H1 (cell line): Measurements from ENCODE around the gene PFN2. TPM values are rescaled to one million over a fixed set of nuclear protein-coding genes. Genes with fewer than 3 reads are reported as not detected.

Experiments
- CTCF ChIA-PET: fragments of 300-600 bp; sonication (Branson Sonifier 250); formaldehyde crosslinking; loops from one replicate; lab custom pipeline; 2021; ENCODE audit not compliant: partially characterized antibody; lab: Charles Lee
- POLR2A ChIA-PET: fragments of 300-600 bp; sonication (Branson Sonifier 250); formaldehyde crosslinking; loops from one replicate; lab custom pipeline; 2021; ENCODE audit warnings: inconsistent platforms; ENCODE audit not compliant: partially characterized antibody; lab: Charles Lee
- DNase-seq, 2 experiments: peaks; one replicate each; pipeline versions ENCODE4 v3.0.0 to v3.0.0-alpha.2; 2010 to 2022; ENCODE audit warnings: low spot score in 2 of 2, low read depth in 1 of 2, mixed read lengths in 1 of 2
- FAIRE-seq: peaks from 2 replicates; lab custom pipeline; 2011; peaks lifted over from hg19 to GRCh38; lab: Jason Lieb, UNC
- H2AFZ ChIP-seq: 2 replicates; pipeline ENCODE4 v1.8.1; 2012; ENCODE audit warnings: low read length, inconsistent platforms
- H2AK5ac ChIP-seq: 2 replicates; pipeline ENCODE4 v1.6.1; 2013; ENCODE audit warnings: low read depth, low read length
- H2BK120ac ChIP-seq: replicated peaks from 2 replicates; pipeline ENCODE3; 2013; ENCODE audit warnings: low read depth, low read length, inconsistent platforms
- H2BK12ac ChIP-seq: 2 replicates; pipeline ENCODE4 v1.6.1; 2013; ENCODE audit warnings: low read depth, low read length
- H2BK15ac ChIP-seq: 2 replicates; pipeline ENCODE4 v1.6.1; 2013; ENCODE audit warnings: low read length
- H2BK20ac ChIP-seq: 2 replicates; pipeline ENCODE4 v1.6.1; 2013; ENCODE audit warnings: low read length
- H2BK5ac ChIP-seq: 2 replicates; pipeline ENCODE4 v1.6.1; 2013; ENCODE audit warnings: low read depth, low read length
- H3K14ac ChIP-seq: 2 replicates; pipeline ENCODE4 v1.6.1; 2013; ENCODE audit warnings: inconsistent platforms; ENCODE audit not compliant: insufficient read length
- H3K18ac ChIP-seq: 2 replicates; pipeline ENCODE4 v1.6.1; 2013; ENCODE audit warnings: low read length; ENCODE audit errors: extremely low read depth
- H3K23ac ChIP-seq: 2 replicates; pipeline ENCODE4 v1.6.1; 2013; ENCODE audit warnings: inconsistent platforms; ENCODE audit not compliant: insufficient read length
- H3K23me2 ChIP-seq: 2 replicates; pipeline ENCODE4 v1.6.1; 2013; ENCODE audit warnings: low read depth, low read length
- H3K27ac ChIP-seq: 2 replicates; pipeline ENCODE4 v1.6.1; 2011; ENCODE audit warnings: low read depth, low read length, inconsistent platforms
- H3K27me3 ChIP-seq, 4 experiments: replicated peaks in 1 of 4; 1 replicate in 1 of 4; 2 replicates in 3 of 4; pipeline versions ENCODE4 v1.6.1 to v1.8.1; 2011 to 2013; ENCODE audit warnings: low read length in 3 of 4, mild to moderate bottlenecking in 3 of 4, inconsistent platforms in 2 of 4, mixed read lengths in 2 of 4, moderate library complexity in 1 of 4; ENCODE audit not compliant: control insufficient read depth in 3 of 4, insufficient read depth in 3 of 4; ENCODE audit errors: extremely low read depth in 1 of 4
- H3K36me3 ChIP-seq, 4 experiments: 2 replicates each; pipeline versions ENCODE4 v1.6.1 to v1.8.1; 2011 to 2013; ENCODE audit warnings: mild to moderate bottlenecking in 4 of 4, low read length in 3 of 4, moderate library complexity in 2 of 4, control low read depth in 1 of 4, inconsistent platforms in 1 of 4; ENCODE audit not compliant: insufficient read depth in 4 of 4, control insufficient read depth in 2 of 4
- H3K4ac ChIP-seq: replicated peaks from 2 replicates; pipeline ENCODE3; 2013; ENCODE audit warnings: low read length, low read depth, mixed read lengths, inconsistent platforms; ENCODE audit not compliant: insufficient read length
- H3K4me1 ChIP-seq, 4 experiments: replicated peaks in 1 of 4; 1 replicate in 1 of 4; 2 replicates in 3 of 4; pipeline versions ENCODE4 v1.6.1 to v1.8.1; 2011 to 2013; ENCODE audit warnings: low read length in 3 of 4, inconsistent platforms in 2 of 4, mixed read lengths in 1 of 4; ENCODE audit not compliant: insufficient read depth in 4 of 4, control insufficient read depth in 3 of 4
- H3K4me2 ChIP-seq, 2 experiments: 2 replicates each; pipeline versions ENCODE4 v1.6.1 to v1.8.1; 2011 to 2013; ENCODE audit warnings: low read depth in 2 of 2, low read length in 2 of 2, control low read depth in 1 of 2, inconsistent platforms in 1 of 2, mild to moderate bottlenecking in 1 of 2; ENCODE audit not compliant: insufficient read depth in 1 of 2
- H3K4me3 ChIP-seq, 4 experiments: fragments of 200-600, 300-600 bp in 1 of 4; sonication (generic), shearing (Covaris generic), sonication (Bioruptor Twin) in 1 of 4; 2 replicates each; pipeline versions ENCODE4 v1.5.1 to v1.8.1; 2011 to 2016; ENCODE audit warnings: low read length in 4 of 4, low read depth in 3 of 4, control low read depth in 2 of 4, inconsistent platforms in 2 of 4, mild to moderate bottlenecking in 2 of 4, mixed read lengths in 1 of 4, moderate library complexity in 1 of 4; ENCODE audit not compliant: insufficient read depth in 2 of 4; ENCODE audit errors: extremely low read depth in 1 of 4
- H3K56ac ChIP-seq: replicated peaks from 2 replicates; pipeline ENCODE3; 2013; ENCODE audit warnings: low read depth, mild to moderate bottlenecking, mixed read lengths, low read length, inconsistent platforms; ENCODE audit not compliant: insufficient read length
- H3K79me1 ChIP-seq: 2 replicates; pipeline ENCODE4 v1.6.1; 2013; ENCODE audit warnings: low read depth, low read length, control low read depth
- H3K79me2 ChIP-seq, 2 experiments: 2 replicates each; pipeline versions ENCODE4 v1.6.1 to v1.8.1; 2012 to 2013; ENCODE audit warnings: low read length in 2 of 2, mild to moderate bottlenecking in 2 of 2, inconsistent platforms in 1 of 2; ENCODE audit not compliant: insufficient read depth in 2 of 2, control insufficient read depth in 1 of 2
- H3K9ac ChIP-seq, 4 experiments: replicated peaks in 1 of 4; 1 replicate in 1 of 4; 2 replicates in 3 of 4; pipeline versions ENCODE4 v1.6.1 to v1.8.1; 2011 to 2013; ENCODE audit warnings: low read depth in 3 of 4, low read length in 3 of 4, control low read depth in 2 of 4, mild to moderate bottlenecking in 2 of 4, moderate library complexity in 2 of 4, inconsistent platforms in 1 of 4; ENCODE audit errors: extremely low read depth in 1 of 4
- H3K9me3 ChIP-seq, 2 experiments: 2 replicates each; pipeline versions ENCODE4 v1.6.1 to v1.8.1; 2012 to 2013; ENCODE audit warnings: mild to moderate bottlenecking in 2 of 2, moderate library complexity in 2 of 2, control low read depth in 1 of 2, inconsistent platforms in 1 of 2, low read depth in 1 of 2, low read length in 1 of 2, mixed read lengths in 1 of 2; ENCODE audit not compliant: insufficient read depth in 2 of 2
- H4K20me1 ChIP-seq, 2 experiments: replicated peaks in 1 of 2; 2 replicates each; pipeline versions ENCODE3 to v1.8.1; 2011 to 2013; ENCODE audit warnings: inconsistent platforms in 2 of 2, low read length in 2 of 2, mild to moderate bottlenecking in 1 of 2; ENCODE audit not compliant: insufficient read depth in 2 of 2, control insufficient read depth in 1 of 2
- H4K5ac ChIP-seq: 2 replicates; pipeline ENCODE4 v1.6.1; 2013; ENCODE audit warnings: low read length, low read depth, mixed read lengths, inconsistent platforms; ENCODE audit not compliant: insufficient read length
- H4K8ac ChIP-seq: 2 replicates; pipeline ENCODE4 v1.8.0; 2013; ENCODE audit warnings: mild to moderate bottlenecking, moderate library complexity, low read length, inconsistent platforms; ENCODE audit not compliant: insufficient read depth; ENCODE audit errors: extremely low read depth
- H4K91ac ChIP-seq: replicated peaks from 2 replicates; pipeline ENCODE3; 2013; ENCODE audit warnings: low read length, mixed read lengths, inconsistent platforms; ENCODE audit not compliant: insufficient read length
- BACH1 ChIP-seq: IDR thresholded peaks from 2 replicates; pipeline ENCODE4 v1.6.1; 2012; ENCODE audit warnings: low read length, improper control_type of control experiment
- BRCA1 ChIP-seq: IDR thresholded peaks from 2 replicates; pipeline ENCODE4 v1.6.1; 2012; ENCODE audit warnings: low read depth, low read length, improper control_type of control experiment
- CBX8 ChIP-seq: fragments of 300-800, 300-1000 bp; sonication (generic); IDR thresholded peaks from 2 replicates; pipeline ENCODE4 v1.7.1; 2016; ENCODE audit warnings: low read depth, low read length, borderline replicate concordance
- GTF2F1 ChIP-seq: IDR thresholded peaks from 2 replicates; pipeline ENCODE4 v1.6.1; 2012; ENCODE audit warnings: low read depth, low read length, improper control_type of control experiment, borderline replicate concordance
- HDAC6 ChIP-seq: IDR thresholded peaks from one replicate; pipeline ENCODE4 v1.7.1; 2012; ENCODE audit warnings: low read depth, mild to moderate bottlenecking, inconsistent platforms, low read length, moderate library complexity
- RXRA ChIP-seq: IDR thresholded peaks from 2 replicates; pipeline ENCODE4 v1.6.1; 2011; ENCODE audit warnings: low read depth, mild to moderate bottlenecking, low read length, moderate library complexity; ENCODE audit not compliant: insufficient read depth
- SAP30 ChIP-seq: fragments of 300-600 bp; sonication (generic); IDR thresholded peaks from 2 replicates; pipeline ENCODE4 v1.7.1; 2012; ENCODE audit warnings: low read length, moderate library complexity, mild to moderate bottlenecking, inconsistent platforms; ENCODE audit not compliant: insufficient read depth, insufficient replicate concordance
- SUZ12 ChIP-seq: fragments of 200-600 bp; sonication (generic); IDR thresholded peaks from 2 replicates; pipeline ENCODE4 v1.6.1; 2012; ENCODE audit warnings: mild to moderate bottlenecking, inconsistent platforms, low read length, moderate library complexity, mixed read lengths
- TBP ChIP-seq: IDR thresholded peaks from 2 replicates; pipeline ENCODE4 v1.6.1; 2011; ENCODE audit warnings: low read depth, low read length, improper control_type of control experiment
- polyA plus RNA-seq, 7 experiments: library from polyadenylated mRNA; depleted of rRNA in 3 of 7; stranded (reverse) in 5 of 7; unstranded in 2 of 7; fragments of >200 nt in 5 of 7; fragments of 200-250 nt in 2 of 7; gene quantifications; 1 replicate in 5 of 7; 2 replicates in 1 of 7; 4 replicates in 1 of 7; pipeline versions ENCODE4 v1.2.1 to v1.2.3, GENCODE V29; 2011 to 2013; ENCODE audit warnings: missing spikeins in 2 of 7, mixed read lengths in 2 of 7
- total RNA-seq: library from RNA; stranded (reverse); fragmentation: NEBNext Ultra II Directional; extraction: Animal tissue kit (Norgen Biotek cat#: 25700); gene quantifications from 2 replicates; pipeline ENCODE4 v1.2.1, GENCODE V29; 2021
- TF ChIP-seq, protein P1 (sequence below): IDR thresholded peaks from 2 replicates; pipeline ENCODE4 v1.6.1; 2011; ENCODE audit warnings: low read length, improper control_type of control experiment

The PFN2 gene
- total and polyA plus RNA-seq, 2 of the 8 experiments (the other 6 are each of a cell fraction or from before 2014, with no cell fraction given): 175 to 311 TPM

DNA sequence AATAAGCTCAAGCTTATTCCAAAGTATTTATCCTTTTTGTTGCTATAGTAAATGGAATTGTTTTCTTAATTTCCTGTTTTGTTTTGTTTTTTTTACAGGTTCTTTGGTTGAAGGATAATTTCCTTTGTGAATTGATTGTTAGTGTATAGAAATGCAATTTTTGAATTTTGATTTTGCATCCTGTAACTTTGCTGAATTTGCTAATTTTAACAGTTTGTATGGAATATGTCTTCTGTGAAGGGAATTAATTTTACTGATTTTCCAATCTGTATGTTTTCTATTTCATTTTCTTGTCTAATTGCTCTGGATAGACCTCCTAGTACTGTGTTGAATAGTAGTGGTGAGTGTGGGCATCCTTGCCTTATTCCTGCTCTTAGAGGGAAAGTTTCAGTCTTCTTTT lies 28.3 kb downstream of the PFN2 start:
- H3K36me3 ChIP-seq: peaks cover 0 to 15% (median 0%) of the 10 kb centered on the region in 4 experiments; a peak in 3 of 8 replicates
- no peak overlapping the region for H3K4me3 ChIP-seq
- H3K23ac ChIP-seq: no peak overlapping the region
- no peak for TF ChIP-seq SUZ12
- no peak for TF ChIP-seq TBP
- TF ChIP-seq BACH1: no peak
- TF ChIP-seq BRCA1: no peak
- no peak for TF ChIP-seq HDAC6
- no peak for TF ChIP-seq RXRA
- TF ChIP-seq, protein P1, sequence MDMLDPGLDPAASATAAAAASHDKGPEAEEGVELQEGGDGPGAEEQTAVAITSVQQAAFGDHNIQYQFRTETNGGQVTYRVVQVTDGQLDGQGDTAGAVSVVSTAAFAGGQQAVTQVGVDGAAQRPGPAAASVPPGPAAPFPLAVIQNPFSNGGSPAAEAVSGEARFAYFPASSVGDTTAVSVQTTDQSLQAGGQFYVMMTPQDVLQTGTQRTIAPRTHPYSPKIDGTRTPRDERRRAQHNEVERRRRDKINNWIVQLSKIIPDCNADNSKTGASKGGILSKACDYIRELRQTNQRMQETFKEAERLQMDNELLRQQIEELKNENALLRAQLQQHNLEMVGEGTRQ: no peak
- TF ChIP-seq GTF2F1: no peak
- no peak for TF ChIP-seq CBX8
- no peak for TF ChIP-seq SAP30
- H2BK12ac ChIP-seq: no peak overlapping the region
- H3K27me3 ChIP-seq: no peaks in the 10 kb centered on the region
- no peak overlapping the region for H4K91ac ChIP-seq
- peaks cover 0 to 3% of the 10 kb centered on the region in 2 experiments; a peak in 1 of 4 replicates for H3K79me2 ChIP-seq
- H3K4me1 ChIP-seq: no peaks in the 10 kb centered on the region
- H3K9me3 ChIP-seq: peaks cover 5 to 11% of the 10 kb centered on the region in 2 experiments; a peak in 3 of 4 replicates
- H3K18ac ChIP-seq: no peak overlapping the region
- no peak overlapping the region for H3K27ac ChIP-seq
- CTCF ChIA-PET: interaction anchor here (1.0 kb wide), 1 partner anchor 242 kb away, joined by 3 read pairs; no protein-coding TSS in a partner anchor
- no peak overlapping the region for H4K8ac ChIP-seq
- no peaks in the 10 kb centered on the region for H4K20me1 ChIP-seq
- no peak overlapping the region for H2BK120ac ChIP-seq
- no peak overlapping the region for H4K5ac ChIP-seq
- H2AFZ ChIP-seq: no peak overlapping the region
- no peak overlapping the region for H3K9ac ChIP-seq
- H3K56ac ChIP-seq: no peak overlapping the region
- H3K4me2 ChIP-seq: no peak overlapping the region
- H2BK20ac ChIP-seq: no peak overlapping the region
- H3K23me2 ChIP-seq: no peaks in the 10 kb centered on the region
- POLR2A ChIA-PET: no interaction called here
- H2AK5ac ChIP-seq: no peak overlapping the region
- H2BK15ac ChIP-seq: no peak overlapping the region
- H3K14ac ChIP-seq: no peak overlapping the region
- H2BK5ac ChIP-seq: no peak overlapping the region
- no peak overlapping the region for H3K4ac ChIP-seq
- FAIRE-seq: no peak
- no peaks in the 10 kb centered on the region for H3K79me1 ChIP-seq
- DNase-seq: no peak
